Mononuclear cell (primary cell): ENCODE results near the gene RBM38. TPM values are rescaled to one million over a fixed set of nuclear protein-coding genes. Genes with fewer than 3 reads are reported as not detected.

Experiments
- H3K27me3 ChIP-seq: 2 replicates; pipeline ENCODE4 v1.6.0; 2011; ENCODE audit warnings: low read length, control low read depth; ENCODE audit not compliant: insufficient read depth
- H3K4me1 ChIP-seq: 2 replicates; pipeline ENCODE4 v1.5.1; 2011; ENCODE audit warnings: mild to moderate bottlenecking, low read length, control low read depth; ENCODE audit not compliant: insufficient read depth
- H3K4me3 ChIP-seq: 2 replicates; pipeline ENCODE4 v1.5.1; 2011; ENCODE audit warnings: mild to moderate bottlenecking, low read length, moderate library complexity
- H3K9me3 ChIP-seq: 2 replicates; pipeline ENCODE4 v1.5.1; 2011; ENCODE audit warnings: low read depth, mild to moderate bottlenecking, control low read depth, low read length
- total RNA-seq: library from RNA; depleted of rRNA; stranded (reverse); fragments of >200 nt; gene quantifications from one replicate; pipeline ENCODE4 v1.2.3, GENCODE V29; 2012

Gene RBM38
- total RNA-seq, 1 donor: 242 TPM

GRCh38 chr20:57369596-57369995 lies 21.6 kb upstream of the RBM38 start:
- peaks cover 19% of the 10 kb centered on the region for H3K4me1 ChIP-seq
- no peaks in the 10 kb centered on the region for H3K9me3 ChIP-seq
- H3K27me3 ChIP-seq: no peaks in the 10 kb centered on the region
- no peak overlapping the region for H3K4me3 ChIP-seq

- Histone ChIP-seq H3K9me3 (no peaks in the 10 kb centered on the region), H3K4me3 (no peak overlapping the region), H3K4me1 (peaks cover 26% of the 10 kb centered on the region), H3K27me3 (no peaks in the 10 kb centered on the region)
Measured at GRCh38 chr20:57370316-57370715, 20.9 kb upstream of the RBM38 start.

- Histone ChIP-seq H3K9me3 (no peaks in the 10 kb centered on the region), H3K27me3 (no peaks in the 10 kb centered on the region), H3K4me1 (peaks cover 34% of the 10 kb centered on the region), H3K4me3 (no peak overlapping the region)
Measured at GRCh38 chr20:57371363-57371762, 19.8 kb upstream of the RBM38 start.

DNA sequence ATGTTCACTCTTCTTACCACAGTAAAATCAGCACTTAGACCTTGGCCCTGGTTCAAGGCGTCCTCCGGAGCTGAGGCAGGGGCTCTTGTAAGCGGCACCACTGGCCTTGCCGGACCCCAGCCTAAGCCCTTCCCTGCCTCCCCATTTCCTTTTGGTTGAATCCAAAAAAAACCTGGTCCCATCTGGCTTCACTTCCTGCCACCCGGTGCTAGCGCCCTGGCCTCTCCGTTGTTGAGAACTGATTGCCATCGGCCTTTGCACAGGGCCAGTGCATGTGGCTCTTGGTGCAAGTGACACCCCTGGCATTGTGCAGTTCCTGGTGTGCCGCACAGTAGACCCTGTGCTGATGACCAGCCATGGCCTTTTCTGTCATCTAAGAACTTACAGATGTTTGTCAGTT lies 19.0 kb upstream of the RBM38 start:
- no peaks in the 10 kb centered on the region for H3K27me3 ChIP-seq
- no peak overlapping the region for H3K4me3 ChIP-seq
- H3K4me1 ChIP-seq: peaks cover 34% of the 10 kb centered on the region
- H3K9me3 ChIP-seq: no peaks in the 10 kb centered on the region

DNA sequence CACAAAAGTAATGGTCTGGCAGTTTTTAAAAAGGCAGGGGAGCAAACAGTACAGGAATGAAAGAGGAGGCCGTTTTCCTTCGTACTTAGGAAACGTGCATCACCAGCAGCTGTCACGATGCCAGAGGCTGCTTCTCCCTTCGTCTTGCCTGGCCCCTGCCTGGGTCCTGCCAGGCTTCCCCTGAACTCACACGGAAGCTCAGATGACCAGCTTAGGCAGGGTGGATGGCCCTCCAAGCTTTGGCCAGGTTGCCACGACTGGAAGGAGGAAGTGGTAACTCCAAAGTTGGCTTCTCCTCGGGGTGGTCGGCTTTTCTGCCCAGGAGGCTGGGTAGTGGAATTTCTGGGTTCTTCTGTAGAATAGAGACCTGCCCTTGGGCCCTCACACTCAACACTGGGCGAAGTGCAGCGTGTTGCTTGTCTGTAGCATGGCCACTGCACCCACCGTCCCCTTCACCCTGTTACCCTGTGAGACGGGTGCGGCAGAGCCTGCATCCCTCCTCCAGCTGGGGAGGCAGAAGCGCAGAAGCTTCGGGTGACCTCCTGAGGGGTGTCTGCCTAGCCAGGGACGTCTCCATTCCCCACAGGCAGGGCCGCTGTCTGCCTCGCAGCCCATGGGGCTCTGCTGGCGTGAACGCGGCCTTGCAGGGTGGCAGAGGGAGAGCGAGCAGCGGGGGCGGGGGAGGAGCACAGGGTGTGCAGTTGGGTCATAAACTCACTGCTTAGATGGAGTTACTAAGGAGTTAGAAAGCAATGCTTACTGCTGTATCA lies 18.4 kb upstream of the RBM38 start:
- peaks cover 34% of the 10 kb centered on the region for H3K4me1 ChIP-seq
- no peaks in the 10 kb centered on the region for H3K27me3 ChIP-seq
- no peaks in the 10 kb centered on the region for H3K9me3 ChIP-seq
- no peak overlapping the region for H3K4me3 ChIP-seq

- Histone ChIP-seq H3K4me1 (peaks cover 30% of the 10 kb centered on the region), H3K4me3 (no peak overlapping the region), H3K27me3 (no peaks in the 10 kb centered on the region), H3K9me3 (no peaks in the 10 kb centered on the region)
Measured at GRCh38 chr20:57374343-57374930, 16.8 kb upstream of the RBM38 start.

GRCh38 chr20:57374931-57375651 lies 16.1 kb upstream of the RBM38 start:
- Histone ChIP-seq H3K4me1 (peaks cover 27% of the 10 kb centered on the region), H3K9me3 (no peaks in the 10 kb centered on the region), H3K4me3 (peak overlapping the region; percentile 34), H3K27me3 (no peaks in the 10 kb centered on the region)

GRCh38 chr20:57375652-57376230 lies 15.5 kb upstream of the RBM38 start:
- no peaks in the 10 kb centered on the region for H3K9me3 ChIP-seq
- peaks cover 27% of the 10 kb centered on the region for H3K4me1 ChIP-seq
- H3K4me3 ChIP-seq: peak overlapping the region; percentile 34
- no peaks in the 10 kb centered on the region for H3K27me3 ChIP-seq

- H3K27me3 ChIP-seq: no peaks in the 10 kb centered on the region
- H3K9me3 ChIP-seq: no peaks in the 10 kb centered on the region
- H3K4me3 ChIP-seq: no peak overlapping the region
- peaks cover 31% of the 10 kb centered on the region for H3K4me1 ChIP-seq
Measured at GRCh38 chr20:57377350-57377749, 13.8 kb upstream of the RBM38 start.

- Histone ChIP-seq H3K27me3 (no peaks in the 10 kb centered on the region), H3K4me1 (peaks cover 31% of the 10 kb centered on the region), H3K9me3 (no peaks in the 10 kb centered on the region), H3K4me3 (no peak overlapping the region)
Measured at GRCh38 chr20:57378107-57378506, 13.1 kb upstream of the RBM38 start.

DNA sequence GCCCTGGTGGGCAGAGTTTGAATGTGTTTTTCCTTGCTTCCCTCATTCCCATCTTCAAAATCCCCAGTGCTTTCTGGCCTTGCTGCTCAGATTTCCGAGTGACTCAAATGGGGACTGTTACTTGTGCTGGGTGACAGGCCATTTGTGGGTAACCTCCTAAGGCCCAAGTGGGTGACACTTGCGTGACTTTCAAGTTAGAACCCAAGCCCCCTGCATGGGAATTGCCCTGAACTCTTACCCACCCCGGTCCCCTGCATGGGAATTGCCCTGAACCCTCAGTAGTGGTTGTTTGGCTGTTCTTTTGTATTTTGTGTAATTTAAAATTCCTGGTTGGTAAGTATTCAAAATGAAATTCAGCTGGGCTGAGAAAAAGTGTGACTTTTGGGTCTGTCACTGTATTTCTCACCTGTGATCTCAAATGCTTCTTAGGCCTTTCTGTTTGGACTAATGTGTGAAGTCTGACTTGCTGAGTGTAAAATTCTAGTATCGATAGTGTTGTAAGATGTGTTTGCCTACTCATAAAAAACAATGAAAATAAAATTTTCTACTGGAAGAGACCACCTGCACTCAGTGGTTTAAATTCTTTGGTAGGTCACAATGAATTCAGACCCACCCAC lies 12.4 kb upstream of the RBM38 start:
- Histone ChIP-seq H3K4me3 (no peak overlapping the region), H3K9me3 (no peaks in the 10 kb centered on the region), H3K4me1 (peaks cover 28% of the 10 kb centered on the region), H3K27me3 (no peaks in the 10 kb centered on the region)

DNA sequence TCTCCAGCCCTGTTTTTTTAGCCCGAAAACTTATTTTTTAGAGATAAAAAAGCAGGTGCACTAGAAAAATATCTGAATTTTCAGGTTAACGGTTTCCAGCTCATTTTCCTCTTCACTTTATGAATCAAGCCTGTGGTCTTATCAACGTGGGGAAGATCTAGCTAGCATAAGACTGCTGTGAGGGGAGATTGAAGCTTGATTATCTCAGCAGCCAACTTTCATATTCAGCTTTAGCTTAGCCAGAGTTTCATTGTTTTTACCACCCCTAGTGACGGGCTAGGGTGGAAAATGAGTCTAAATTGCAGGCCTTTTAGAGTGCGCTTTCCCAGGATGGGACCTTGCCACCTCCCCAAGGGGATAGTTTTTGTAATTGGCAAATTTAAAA lies 11.9 kb upstream of the RBM38 start:
- Histone ChIP-seq H3K4me3 (no peak overlapping the region), H3K4me1 (peaks cover 23% of the 10 kb centered on the region), H3K9me3 (no peaks in the 10 kb centered on the region), H3K27me3 (no peaks in the 10 kb centered on the region)

DNA sequence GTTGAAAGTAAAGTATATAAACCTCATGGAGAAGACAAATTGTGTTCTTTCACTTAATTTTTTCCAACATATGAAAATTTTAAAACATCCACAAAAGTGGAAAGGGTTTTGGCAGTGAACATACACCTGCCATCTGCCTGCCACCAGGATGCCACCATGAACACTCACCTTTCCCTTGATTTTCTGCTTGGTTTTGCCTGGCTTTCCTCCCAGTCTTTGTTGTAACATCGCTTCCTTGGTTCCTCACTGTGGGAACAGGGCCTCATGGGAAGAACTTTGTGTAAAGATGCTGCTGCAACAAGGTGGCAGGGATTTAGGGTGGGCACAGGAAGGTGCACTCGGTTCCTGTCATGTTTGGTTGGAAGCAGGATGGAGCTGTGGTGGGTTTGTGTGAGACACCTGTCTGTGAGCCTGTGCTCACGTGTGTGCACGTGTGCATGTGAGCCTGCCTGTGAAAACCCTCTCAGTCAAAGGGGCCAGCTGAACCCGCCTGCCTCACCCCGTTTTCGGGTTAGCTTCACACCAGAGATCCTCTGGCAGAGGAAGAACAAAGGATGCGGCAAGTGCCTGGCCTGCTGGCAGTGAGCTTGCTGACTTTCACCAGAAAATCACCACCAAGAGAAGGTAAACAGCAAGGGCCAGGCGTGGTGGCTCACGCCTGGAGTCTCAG lies 11.0 kb upstream of the RBM38 start:
- H3K4me3 ChIP-seq: no peak overlapping the region
- peaks cover 13% of the 10 kb centered on the region for H3K4me1 ChIP-seq
- no peaks in the 10 kb centered on the region for H3K9me3 ChIP-seq
- no peaks in the 10 kb centered on the region for H3K27me3 ChIP-seq

DNA sequence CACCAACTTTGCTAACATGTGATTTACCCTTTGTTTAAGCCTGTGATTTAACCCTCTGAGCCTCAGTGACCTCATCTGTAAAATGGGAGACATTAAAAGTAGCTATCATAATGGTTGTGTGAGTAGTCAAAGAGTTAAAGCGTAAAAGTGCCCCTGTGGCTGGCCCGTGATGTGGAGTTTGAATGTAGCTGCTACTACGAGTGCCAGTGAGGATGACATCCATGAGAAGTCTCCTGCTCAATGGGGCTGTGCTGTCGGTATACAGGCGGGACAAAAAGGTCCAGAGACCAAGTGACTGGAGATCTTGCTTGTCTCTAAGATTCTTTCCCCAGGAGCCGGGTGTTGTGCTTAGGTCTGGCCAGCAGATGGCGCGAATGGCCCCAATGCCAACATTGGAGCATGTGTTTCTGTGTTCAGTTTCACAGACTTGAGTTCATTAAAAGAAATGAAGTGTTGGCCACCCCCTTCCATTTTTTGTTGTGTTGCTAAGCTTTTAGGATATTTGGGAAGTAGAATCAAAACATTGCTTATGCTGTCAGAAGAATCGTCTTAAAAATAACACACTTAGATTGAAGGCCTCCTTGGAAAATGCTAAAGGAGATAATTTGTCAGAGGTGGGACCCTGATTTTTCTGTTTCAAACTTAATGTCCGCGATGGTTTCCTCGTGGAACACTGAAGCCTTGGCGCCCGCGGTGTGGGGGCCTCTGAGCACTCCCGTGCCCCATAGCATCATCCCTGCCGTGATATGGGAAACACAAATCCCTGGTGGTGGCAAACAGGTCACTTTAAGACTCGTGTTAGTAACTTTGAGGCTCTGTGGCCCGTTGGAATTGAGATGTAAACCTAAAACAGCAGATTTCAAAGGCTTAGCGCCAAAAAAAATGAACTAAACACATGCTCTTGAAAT lies 9.3 kb upstream of the RBM38 start:
- Histone ChIP-seq H3K9me3 (no peaks in the 10 kb centered on the region), H3K4me1 (peaks cover 5% of the 10 kb centered on the region), H3K27me3 (no peaks in the 10 kb centered on the region), H3K4me3 (no peak overlapping the region)
